ENCODE measurements around the gene BEND2. TPM values are rescaled to one million over a fixed set of nuclear protein-coding genes. Genes with fewer than 3 reads are reported as not detected.

Gene BEND2
- polyA plus RNA-seq, 3 donors from 2014 or later, result 0.17 TPM; not detected in 2

GRCh38 chrX:18172970-18173369 lies 47.7 kb downstream of the BEND2 start:
- DNase-seq, result no peak
- Mint-ChIP-seq H3K36me3 (no peaks in the 10 kb centered on the region), H3K4me1 (no peaks in the 10 kb centered on the region), H3K4me3 (no peak overlapping the region), H3K27ac (no peak overlapping the region), H3K9me3 (peaks cover 0 to 3% (median 0%) of the 10 kb centered on the region in 6 donors), H3K27me3 (ENCODE audit: low read depth in 3 of 3) (peaks cover 3 to 4% (median 4%) of the 10 kb centered on the region in 3 donors)

- Mint-ChIP-seq H3K36me3 (no peaks in the 10 kb centered on the region), H3K4me3 (no peak overlapping the region), H3K4me1 (no peaks in the 10 kb centered on the region), H3K9me3 (peaks cover 0 to 2% (median 0%) of the 10 kb centered on the region in 6 donors), H3K27me3 (ENCODE audit: low read depth in 3 of 3) (peaks cover 0 to 7% (median 4%) of the 10 kb centered on the region in 3 donors), H3K27ac (no peak overlapping the region)
- DNase-seq, result no peak
These were observed 49.8 kb downstream of the BEND2 start for GRCh38 chrX:18170910-18171309.

- Mint-ChIP-seq H3K27ac (no peak overlapping the region), H3K9me3 (peaks cover 0 to 2% (median 0%) of the 10 kb centered on the region in 6 donors)
These were observed 54.6 kb downstream of the BEND2 start for GRCh38 chrX:18166068-18166467.

GRCh38 chrX:18160369-18160768 lies 60.3 kb downstream of the BEND2 start:
- Mint-ChIP-seq H3K27ac (no peak overlapping the region), H3K27me3 (ENCODE audit: low read depth in 3 of 3) (peaks cover 0 to 3% (median 2%) of the 10 kb centered on the region in 3 donors), H3K4me1 (no peaks in the 10 kb centered on the region), H3K36me3 (no peaks in the 10 kb centered on the region), H3K4me3 (no peak overlapping the region), H3K9me3 (no peaks in the 10 kb centered on the region)
- DNase-seq, result no peak

More at GRCh38 chrX:18166068-18166467, 54.6 kb downstream of the BEND2 start:
- DNase-seq, result no peak
- H3K36me3 Mint-ChIP-seq, result no peaks in the 10 kb centered on the region
- H3K27me3 Mint-ChIP-seq (ENCODE audit: low read depth in 3 of 3), result peaks cover 0 to 7% (median 0%) of the 10 kb centered on the region in 3 donors
- H3K4me1 Mint-ChIP-seq, result no peaks in the 10 kb centered on the region
- no peak overlapping the region for H3K4me3 Mint-ChIP-seq

GRCh38 chrX:18158963-18159362 lies 61.7 kb downstream of the BEND2 start:
- Mint-ChIP-seq H3K9me3 (no peaks in the 10 kb centered on the region), H3K27ac (no peak overlapping the region), H3K4me1 (no peaks in the 10 kb centered on the region), H3K36me3 (no peaks in the 10 kb centered on the region), H3K4me3 (no peak overlapping the region), H3K27me3 (ENCODE audit: low read depth in 3 of 3) (peaks cover 0 to 3% (median 2%) of the 10 kb centered on the region in 3 donors)
- DNase-seq, result no peak

GRCh38 chrX:18151649-18152048 lies 69.0 kb downstream of the BEND2 start:
- no peak for DNase-seq
- peaks cover 0 to 2% (median 0%) of the 10 kb centered on the region in 6 donors for H3K9me3 Mint-ChIP-seq
- no peak overlapping the region for H3K27ac Mint-ChIP-seq
- peaks cover 0 to 3% (median 0%) of the 10 kb centered on the region in 3 donors for H3K27me3 Mint-ChIP-seq (ENCODE audit: low read depth in 3 of 3)
- no peaks in the 10 kb centered on the region for H3K36me3 Mint-ChIP-seq
- H3K4me3 Mint-ChIP-seq, result no peak overlapping the region
- H3K4me1 Mint-ChIP-seq, result no peaks in the 10 kb centered on the region

- no peak for DNase-seq
- peaks cover 0 to 3% (median 0%) of the 10 kb centered on the region in 3 donors for H3K27me3 Mint-ChIP-seq (ENCODE audit: low read depth in 3 of 3)
- H3K4me3 Mint-ChIP-seq, result no peak overlapping the region
- H3K27ac Mint-ChIP-seq, result no peak overlapping the region
- H3K4me1 Mint-ChIP-seq, result no peaks in the 10 kb centered on the region
- H3K36me3 Mint-ChIP-seq, result no peaks in the 10 kb centered on the region
- H3K9me3 Mint-ChIP-seq, result peaks cover 0 to 2% (median 0%) of the 10 kb centered on the region in 6 donors
These were observed 69.5 kb downstream of the BEND2 start for GRCh38 chrX:18151157-18151556.

GRCh38 chrX:18149454-18149853 lies 71.2 kb downstream of the BEND2 start:
- H3K27ac Mint-ChIP-seq, result no peak overlapping the region
- no peak for DNase-seq
- no peaks in the 10 kb centered on the region for H3K36me3 Mint-ChIP-seq
- H3K27me3 Mint-ChIP-seq (ENCODE audit: low read depth in 3 of 3), result peaks cover 0 to 3% (median 0%) of the 10 kb centered on the region in 3 donors
- H3K9me3 Mint-ChIP-seq, result peaks cover 0 to 2% (median 0%) of the 10 kb centered on the region in 6 donors
- H3K4me1 Mint-ChIP-seq, result no peaks in the 10 kb centered on the region
- no peak overlapping the region for H3K4me3 Mint-ChIP-seq

GRCh38 chrX:18146954-18147353 lies 73.7 kb downstream of the BEND2 start:
- H3K4me1 Mint-ChIP-seq, result no peaks in the 10 kb centered on the region
- DNase-seq, result no peak
- H3K36me3 Mint-ChIP-seq, result no peaks in the 10 kb centered on the region
- no peak overlapping the region for H3K27ac Mint-ChIP-seq
- no peak overlapping the region for H3K4me3 Mint-ChIP-seq
- peaks cover 0 to 3% (median 0%) of the 10 kb centered on the region in 3 donors for H3K27me3 Mint-ChIP-seq (ENCODE audit: low read depth in 3 of 3)
- peaks cover 0 to 2% (median 0%) of the 10 kb centered on the region in 6 donors for H3K9me3 Mint-ChIP-seq

- H3K4me3 Mint-ChIP-seq, result no peak overlapping the region
- no peaks in the 10 kb centered on the region for H3K4me1 Mint-ChIP-seq
- H3K36me3 Mint-ChIP-seq, result no peaks in the 10 kb centered on the region
- H3K27me3 Mint-ChIP-seq (ENCODE audit: low read depth in 3 of 3), result no peaks in the 10 kb centered on the region
- no peaks in the 10 kb centered on the region for H3K9me3 Mint-ChIP-seq
- H3K27ac Mint-ChIP-seq, result no peak overlapping the region
- DNase-seq, result no peak
These were observed 74.7 kb downstream of the BEND2 start for GRCh38 chrX:18146009-18146408.

- DNase-seq, result no peak
- Mint-ChIP-seq H3K4me1 (no peaks in the 10 kb centered on the region), H3K27ac (no peak overlapping the region), H3K9me3 (peaks cover 0 to 1% (median 0%) of the 10 kb centered on the region in 6 donors), H3K27me3 (ENCODE audit: low read depth in 3 of 3) (peaks cover 0 to 2% (median 1%) of the 10 kb centered on the region in 3 donors), H3K4me3 (no peak overlapping the region), H3K36me3 (no peaks in the 10 kb centered on the region)
These were observed 83.9 kb downstream of the BEND2 start for GRCh38 chrX:18136816-18137215.

- Mint-ChIP-seq H3K27ac (no peak overlapping the region), H3K27me3 (ENCODE audit: low read depth in 3 of 3) (peaks cover 0 to 1% (median 0%) of the 10 kb centered on the region in 3 donors), H3K36me3 (no peaks in the 10 kb centered on the region), H3K4me3 (no peak overlapping the region), H3K9me3 (peaks cover 0 to 2% (median 0%) of the 10 kb centered on the region in 6 donors), H3K4me1 (no peaks in the 10 kb centered on the region)
- no peak for DNase-seq
These were observed 87.1 kb downstream of the BEND2 start for GRCh38 chrX:18133605-18134004.

GRCh38 chrX:18129690-18130089 lies 91.0 kb downstream of the BEND2 start:
- Mint-ChIP-seq H3K27ac (no peak overlapping the region), H3K9me3 (peaks cover 0 to 2% (median 0%) of the 10 kb centered on the region in 6 donors), H3K36me3 (no peaks in the 10 kb centered on the region), H3K4me3 (no peak overlapping the region), H3K27me3 (ENCODE audit: low read depth in 3 of 3) (peaks cover 0 to 2% (median 1%) of the 10 kb centered on the region in 3 donors), H3K4me1 (no peaks in the 10 kb centered on the region)
- no peak for DNase-seq

GRCh38 chrX:18126971-18127370 lies 93.7 kb downstream of the BEND2 start:
- Mint-ChIP-seq H3K36me3 (no peaks in the 10 kb centered on the region), H3K4me1 (no peaks in the 10 kb centered on the region), H3K27me3 (ENCODE audit: low read depth in 3 of 3) (peaks cover 0 to 4% (median 0%) of the 10 kb centered on the region in 3 donors), H3K27ac (no peak overlapping the region), H3K9me3 (peaks cover 0 to 2% (median 0%) of the 10 kb centered on the region in 6 donors), H3K4me3 (no peak overlapping the region)
- no peak for DNase-seq

GRCh38 chrX:18119856-18120255 lies 100.8 kb downstream of the BEND2 start:
- Mint-ChIP-seq H3K4me3 (no peak overlapping the region), H3K36me3 (no peaks in the 10 kb centered on the region), H3K27ac (no peak overlapping the region), H3K27me3 (ENCODE audit: low read depth in 3 of 3) (peaks cover 0 to 4% (median 2%) of the 10 kb centered on the region in 3 donors), H3K9me3 (peaks cover 0 to 6% (median under 1%) of the 10 kb centered on the region in 6 donors), H3K4me1 (no peaks in the 10 kb centered on the region)
- no peak for DNase-seq
